T-helper 17 cell (primary cell): ENCODE measurements around the gene HTATSF1. TPM values are rescaled to one million over a fixed set of nuclear protein-coding genes. Genes with fewer than 3 reads are reported as not detected.

Source experiments
- ATAC-seq: fragments of 150-1000 bp; cut with Tn5 transposase; 2 replicates; pipeline ENCODE4 v1.10.0; 2021; ENCODE audit warnings: mild to moderate bottlenecking, moderate library complexity
- DNase-seq, 3 donors: peaks; one replicate each; pipeline versions ENCODE4 v3.0.0 to v3.0.0-alpha.2; 2020 to 2021
- H3K9me3 ChIP-seq: one replicate; pipeline ENCODE4 v1.7.0; 2013; ENCODE audit warnings: low read length, mild to moderate bottlenecking; ENCODE audit not compliant: control insufficient read depth, poor library complexity, severe bottlenecking
- H3K27ac Mint-ChIP-seq: one replicate; pipeline ENCODE4 v1.8.0; 2022; ENCODE audit warnings: mild to moderate bottlenecking, moderate library complexity, mixed read lengths
- H3K27me3 Mint-ChIP-seq: one replicate; pipeline ENCODE4 v1.8.0; 2022; ENCODE audit warnings: mixed read lengths
- H3K36me3 Mint-ChIP-seq: one replicate; pipeline ENCODE4 v1.8.0; 2022; ENCODE audit warnings: low read depth, mixed read lengths
- H3K4me1 Mint-ChIP-seq: one replicate; pipeline ENCODE4 v1.8.0; 2022; ENCODE audit warnings: mild to moderate bottlenecking, mixed read lengths
- H3K4me3 Mint-ChIP-seq: one replicate; pipeline ENCODE4 v1.8.0; 2022; ENCODE audit warnings: mild to moderate bottlenecking, moderate library complexity, mixed read lengths
- total RNA-seq, 4 donors: library from RNA in 2 of 4; stranded (reverse) in 2 of 4; gene quantifications; one replicate each; pipeline ENCODE4 v1.2.3 and lab custom pipeline; 2022 to 2026

Gene HTATSF1
- total RNA-seq, 2 donors from 2014 or later: 35.9 to 36.5 TPM

DNA sequence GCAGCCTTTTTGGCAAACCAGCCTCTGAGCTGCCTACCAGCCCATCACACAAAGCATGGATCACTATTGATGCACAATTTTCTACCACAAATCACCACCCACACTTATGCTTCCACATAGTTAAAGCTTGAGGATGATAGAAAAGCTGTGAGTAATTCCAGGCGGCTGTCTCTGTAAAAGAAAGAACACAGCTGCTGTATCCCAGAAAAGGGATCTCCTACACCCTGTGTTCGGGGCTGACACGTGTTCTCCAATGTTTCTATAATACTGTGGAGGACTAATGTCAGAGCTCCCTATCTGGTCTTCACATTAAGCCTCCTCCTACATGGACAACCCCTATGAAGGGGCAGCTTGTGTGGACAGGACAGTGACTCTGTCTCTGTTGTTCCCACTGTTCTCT, 22.2 kb upstream of the HTATSF1 start:
- Mint-ChIP-seq H3K27ac (no peak overlapping the region), H3K4me3 (no peak overlapping the region), H3K4me1 (no peaks in the 10 kb centered on the region), H3K27me3 (no peaks in the 10 kb centered on the region), H3K36me3 (no peaks in the 10 kb centered on the region)
- DNase-seq: no peak
- no peaks in the 10 kb centered on the region for H3K9me3 ChIP-seq
- no peak for ATAC-seq

DNA sequence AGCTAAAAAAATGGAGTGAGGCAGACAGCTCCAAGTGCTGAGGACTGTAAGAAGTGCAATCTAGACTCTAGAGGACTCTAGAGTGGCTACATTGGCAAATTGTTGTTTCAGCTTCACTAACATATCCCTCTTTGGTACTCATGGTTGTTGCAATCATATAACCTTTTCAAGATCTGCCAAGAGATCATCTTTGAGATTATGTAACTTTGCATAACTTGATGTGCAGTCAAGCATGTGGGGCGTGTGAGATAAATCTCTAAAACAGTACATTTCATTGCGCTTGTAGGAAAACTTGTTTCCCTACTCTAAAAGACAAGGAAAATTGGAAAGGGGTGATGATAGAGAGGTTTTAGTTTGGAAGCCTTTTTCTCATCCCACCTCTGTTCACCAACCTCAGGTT, 20.9 kb upstream of the HTATSF1 start:
- H3K36me3 Mint-ChIP-seq: no peaks in the 10 kb centered on the region
- H3K27ac Mint-ChIP-seq: no peak overlapping the region
- no peaks in the 10 kb centered on the region for H3K27me3 Mint-ChIP-seq
- no peaks in the 10 kb centered on the region for H3K4me1 Mint-ChIP-seq
- DNase-seq (no peak), ATAC-seq (no peak)
- no peaks in the 10 kb centered on the region for H3K9me3 ChIP-seq
- no peak overlapping the region for H3K4me3 Mint-ChIP-seq

DNA sequence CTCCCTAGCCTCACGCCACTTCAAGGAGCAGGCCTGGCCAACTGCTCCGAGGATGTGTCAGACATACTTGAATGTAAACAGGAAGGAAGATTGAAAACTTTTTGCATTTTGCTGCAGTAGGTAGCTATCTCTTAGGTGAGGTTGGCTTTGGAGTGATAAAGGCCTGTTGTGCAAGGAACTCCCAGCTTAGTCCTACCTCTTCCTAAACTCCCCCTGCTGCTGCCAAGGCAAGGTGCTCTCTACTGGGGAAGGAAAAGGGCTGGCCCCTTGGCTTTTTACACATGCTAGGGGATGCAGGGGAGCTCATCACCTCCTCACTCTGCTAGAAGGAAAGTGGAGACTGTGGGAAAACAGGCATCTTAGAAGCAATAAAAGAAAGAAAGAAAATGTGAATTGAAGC, 20.4 kb upstream of the HTATSF1 start:
- DNase-seq (no peak), ATAC-seq (no peak)
- no peaks in the 10 kb centered on the region for H3K9me3 ChIP-seq
- no peak overlapping the region for H3K4me3 Mint-ChIP-seq
- no peaks in the 10 kb centered on the region for H3K36me3 Mint-ChIP-seq
- no peak overlapping the region for H3K27ac Mint-ChIP-seq
- no peaks in the 10 kb centered on the region for H3K4me1 Mint-ChIP-seq
- no peaks in the 10 kb centered on the region for H3K27me3 Mint-ChIP-seq

DNA sequence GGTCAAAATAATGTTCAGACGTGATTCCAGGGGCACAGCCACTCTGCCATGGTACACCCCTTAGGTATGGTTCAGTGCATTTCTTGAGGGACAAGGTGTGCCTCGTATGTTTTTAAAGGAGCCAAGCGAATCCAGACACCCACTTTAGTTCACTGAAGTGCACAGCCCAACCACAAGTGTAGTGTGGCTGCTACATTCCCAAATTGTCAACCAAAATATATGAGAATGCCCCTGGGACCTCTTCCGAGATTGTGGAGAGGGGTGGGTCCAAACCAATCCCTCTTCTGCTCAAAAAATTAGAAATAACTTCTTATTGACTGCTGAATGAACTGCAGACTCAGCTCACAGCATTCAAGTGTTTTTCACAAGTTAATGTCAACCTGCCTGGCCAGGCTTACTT, 17.0 kb upstream of the HTATSF1 start:
- H3K9me3 ChIP-seq: no peaks in the 10 kb centered on the region
- no peak for ATAC-seq
- no peak overlapping the region for H3K27ac Mint-ChIP-seq
- no peak for DNase-seq
- no peaks in the 10 kb centered on the region for H3K36me3 Mint-ChIP-seq
- H3K27me3 Mint-ChIP-seq: no peaks in the 10 kb centered on the region
- H3K4me1 Mint-ChIP-seq: no peaks in the 10 kb centered on the region
- H3K4me3 Mint-ChIP-seq: no peak overlapping the region

DNA sequence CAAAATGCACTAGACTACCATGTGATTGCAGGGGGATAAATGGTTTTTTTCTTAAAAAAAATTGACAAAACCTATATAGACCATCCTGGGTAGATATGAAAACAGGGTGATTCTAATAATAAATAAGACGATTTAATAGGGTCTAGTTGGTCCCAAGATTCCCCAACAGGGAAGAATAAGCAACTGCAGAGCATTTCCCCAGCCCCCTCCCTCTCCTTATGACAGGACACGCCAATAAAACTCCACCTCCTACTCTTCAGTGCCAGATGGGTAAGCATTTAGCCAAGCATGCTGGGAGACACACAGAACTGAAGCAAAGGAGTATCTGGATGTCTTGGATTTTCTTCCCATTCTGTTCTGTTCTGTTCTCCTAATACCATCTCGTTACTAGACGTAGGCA, 9.7 kb upstream of the HTATSF1 start, which contains the start of gene BRS3:
BRS3 (plus strand) TSS at position 301 of the 400 bp plus-strand sequence. CDS start 168 bp downstream, outside the sequence.
- H3K9me3 ChIP-seq: no peaks in the 10 kb centered on the region
- Mint-ChIP-seq H3K4me3 (no peak within 1 kb of the TSS), H3K27ac (no peak within 1 kb of the TSS), H3K27me3 (peaks cover 31% of the 10 kb centered on the region), H3K36me3 (no peaks in the 10 kb centered on the region), H3K4me1 (no peaks in the 10 kb centered on the region)
- ATAC-seq: no peak
- DNase-seq: no peak

DNA sequence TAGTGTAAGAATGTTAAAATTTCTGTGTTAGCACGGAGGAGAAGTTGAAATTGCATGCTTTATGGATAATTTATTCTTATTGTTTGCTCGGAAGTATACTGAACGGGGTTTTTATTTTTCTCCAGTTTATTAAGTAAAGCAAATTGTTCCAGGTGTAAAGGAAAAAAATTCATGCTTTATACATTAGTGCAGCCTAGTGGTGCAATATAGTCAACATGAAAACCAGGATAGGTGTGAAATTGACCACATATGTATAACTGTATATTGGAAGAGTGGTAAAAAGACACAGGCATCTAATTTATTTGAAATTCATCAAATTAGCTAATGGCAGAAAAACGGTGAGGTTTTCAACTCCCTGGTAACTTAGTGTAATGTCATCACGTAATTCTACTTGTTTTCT, 8.7 kb upstream of the HTATSF1 start:
- ATAC-seq (no peak), DNase-seq (no peak)
- Mint-ChIP-seq H3K4me3 (no peak overlapping the region), H3K36me3 (no peaks in the 10 kb centered on the region), H3K27me3 (peaks cover 31% of the 10 kb centered on the region), H3K27ac (no peak overlapping the region), H3K4me1 (no peaks in the 10 kb centered on the region)
- H3K9me3 ChIP-seq: no peaks in the 10 kb centered on the region

DNA sequence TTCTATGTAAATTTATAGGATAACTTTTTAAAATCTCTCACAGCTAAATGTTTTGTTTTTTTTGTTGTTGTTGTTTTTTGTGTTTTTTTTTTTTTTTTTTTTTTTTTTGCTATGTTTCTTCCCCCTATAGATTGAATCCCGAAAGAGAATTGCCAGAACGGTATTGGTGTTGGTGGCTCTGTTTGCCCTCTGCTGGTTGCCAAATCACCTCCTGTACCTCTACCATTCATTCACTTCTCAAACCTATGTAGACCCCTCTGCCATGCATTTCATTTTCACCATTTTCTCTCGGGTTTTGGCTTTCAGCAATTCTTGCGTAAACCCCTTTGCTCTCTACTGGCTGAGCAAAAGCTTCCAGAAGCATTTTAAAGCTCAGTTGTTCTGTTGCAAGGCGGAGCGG, 5.6 kb upstream of the HTATSF1 start:
- Mint-ChIP-seq H3K36me3 (no peaks in the 10 kb centered on the region), H3K27me3 (peaks cover 26% of the 10 kb centered on the region), H3K27ac (no peak overlapping the region), H3K4me1 (no peaks in the 10 kb centered on the region), H3K4me3 (no peak overlapping the region)
- no peaks in the 10 kb centered on the region for H3K9me3 ChIP-seq
- no peak for DNase-seq
- ATAC-seq: no peak

DNA sequence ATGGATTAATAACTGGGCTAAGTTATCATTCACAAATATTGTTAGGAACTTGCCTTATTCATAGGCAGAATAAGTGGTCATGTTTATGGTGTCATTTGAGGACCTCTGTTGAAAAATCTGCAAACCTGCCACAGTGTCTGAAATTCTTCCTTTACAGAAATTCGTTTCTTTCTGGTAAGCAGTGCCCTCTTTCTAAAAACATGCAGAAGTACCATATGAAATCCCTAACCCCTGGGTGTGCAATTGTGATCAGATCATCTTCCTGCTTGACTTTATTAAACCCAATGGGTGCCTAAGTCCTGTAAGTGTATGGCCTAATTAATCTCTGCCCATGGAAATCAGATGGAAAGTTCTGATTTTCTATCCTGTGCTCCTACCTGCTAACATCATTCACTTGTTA, 4.4 kb upstream of the HTATSF1 start:
- no peak for DNase-seq
- no peaks in the 10 kb centered on the region for H3K4me1 Mint-ChIP-seq
- no peaks in the 10 kb centered on the region for H3K36me3 Mint-ChIP-seq
- H3K27ac Mint-ChIP-seq: no peak overlapping the region
- no peaks in the 10 kb centered on the region for H3K9me3 ChIP-seq
- H3K27me3 Mint-ChIP-seq: peaks cover 22% of the 10 kb centered on the region
- no peak overlapping the region for H3K4me3 Mint-ChIP-seq
- no peak for ATAC-seq

DNA sequence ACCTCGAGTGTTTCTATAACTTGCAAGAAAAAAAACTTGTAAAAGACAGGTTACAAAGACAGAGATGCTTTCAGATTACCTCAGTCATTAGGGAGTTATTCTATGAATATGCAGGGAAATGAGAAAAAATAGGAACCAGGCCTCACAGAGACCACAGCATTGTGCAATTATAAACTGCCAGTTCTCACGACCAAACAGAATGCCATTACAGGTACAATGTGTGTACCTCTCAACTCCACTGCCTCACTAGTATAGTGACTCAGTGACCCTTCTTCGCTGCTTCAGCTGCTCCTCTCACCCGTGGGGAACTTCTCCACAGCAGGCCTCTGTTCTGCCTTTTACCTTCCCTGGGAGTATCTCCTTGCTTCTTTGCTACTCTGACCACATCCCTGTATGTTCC, 2.3 kb upstream of the HTATSF1 start:
- peaks cover 9% of the 10 kb centered on the region for H3K4me1 Mint-ChIP-seq
- H3K27me3 Mint-ChIP-seq: peaks cover 9% of the 10 kb centered on the region
- H3K9me3 ChIP-seq: no peaks in the 10 kb centered on the region
- no peaks in the 10 kb centered on the region for H3K36me3 Mint-ChIP-seq
- no peak overlapping the region for H3K4me3 Mint-ChIP-seq
- no peak overlapping the region for H3K27ac Mint-ChIP-seq
- no peak for DNase-seq
- ATAC-seq: no peak

DNA sequence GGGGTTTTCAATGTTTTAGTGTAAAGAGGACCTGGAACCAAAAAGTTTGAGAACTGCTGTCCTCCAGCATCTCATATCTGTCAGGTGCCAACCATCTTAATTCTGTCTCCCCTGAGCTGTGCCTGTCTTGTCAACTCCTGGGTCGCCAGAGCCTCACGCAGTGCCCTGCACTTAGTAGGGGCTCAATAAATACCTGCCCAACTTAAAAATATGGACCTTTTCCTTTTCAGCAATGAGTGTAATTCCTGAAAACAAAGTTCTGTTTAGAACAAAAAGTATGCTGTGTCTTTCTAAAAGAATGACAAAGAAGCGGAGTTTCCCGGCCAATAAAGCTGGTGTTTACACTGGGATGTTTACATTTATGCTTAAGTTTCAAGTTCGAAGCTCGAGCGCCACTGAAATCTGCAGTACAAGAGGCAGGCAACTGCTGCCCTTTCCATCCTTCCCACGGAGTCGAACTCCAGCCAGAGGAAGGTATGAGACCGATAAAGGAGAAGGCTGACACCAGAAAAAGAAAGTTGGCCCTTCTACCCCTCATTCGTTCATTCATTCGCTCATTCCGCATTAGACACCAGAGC, 1.1 kb upstream of the HTATSF1 start:
- peak overlapping the region; percentile 92 for H3K27ac Mint-ChIP-seq
- H3K4me1 Mint-ChIP-seq: peaks cover 9% of the 10 kb centered on the region
- DNase-seq (no peak), ATAC-seq (peak; percentile 3)
- H3K9me3 ChIP-seq: no peaks in the 10 kb centered on the region
- peak overlapping the region; percentile 90 for H3K4me3 Mint-ChIP-seq
- H3K36me3 Mint-ChIP-seq: no peaks in the 10 kb centered on the region
- H3K27me3 Mint-ChIP-seq: no peaks in the 10 kb centered on the region

DNA sequence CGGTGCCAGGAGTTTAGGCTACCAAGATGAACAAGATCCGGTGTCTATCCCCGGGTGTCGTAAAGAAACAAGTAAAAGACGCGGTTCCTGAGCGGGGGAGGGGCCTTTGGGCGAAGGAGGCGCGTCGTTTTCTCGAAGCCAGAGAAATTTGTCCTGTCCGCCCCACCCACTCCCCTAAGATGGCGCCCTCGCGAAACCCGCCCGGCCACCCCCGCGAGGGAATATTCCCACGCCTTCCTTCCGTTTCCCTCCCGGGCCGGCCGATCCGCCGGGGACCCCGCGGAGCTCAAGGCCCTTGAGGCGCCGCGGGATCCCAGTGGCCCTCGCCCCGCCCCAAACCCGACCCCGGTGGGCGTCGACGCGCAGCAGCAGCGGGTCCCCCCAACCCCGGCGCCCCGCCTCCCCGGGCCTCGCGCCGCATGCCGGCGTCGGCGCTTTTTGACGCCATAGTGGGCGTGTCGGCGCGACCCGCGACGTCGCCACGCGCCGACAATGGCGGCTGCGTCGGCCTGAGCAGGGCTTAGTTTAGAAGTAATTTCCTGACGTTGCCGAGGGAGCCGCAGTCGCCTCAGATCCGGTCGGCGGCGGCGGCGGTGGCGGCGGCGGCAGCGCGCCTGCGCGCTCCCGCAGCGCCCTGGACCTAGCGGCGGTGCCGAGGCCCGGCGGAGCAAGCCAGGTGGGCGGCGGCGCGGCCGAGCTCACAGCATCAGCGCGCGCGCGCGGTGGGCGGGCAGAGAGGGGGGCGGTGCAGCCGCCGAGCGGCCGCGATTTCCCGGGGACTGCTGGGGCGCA, 432 bp upstream of the HTATSF1 start:
- Mint-ChIP-seq H3K36me3 (no peaks in the 10 kb centered on the region), H3K27ac (peak overlapping the region; percentile 92), H3K4me3 (peak overlapping the region; percentile 90), H3K27me3 (no peaks in the 10 kb centered on the region), H3K4me1 (peaks cover 9% of the 10 kb centered on the region)
- no peaks in the 10 kb centered on the region for H3K9me3 ChIP-seq
- DNase-seq (peak; percentile 68 to 79 (median 78)), ATAC-seq (peak; percentile 79)

DNA sequence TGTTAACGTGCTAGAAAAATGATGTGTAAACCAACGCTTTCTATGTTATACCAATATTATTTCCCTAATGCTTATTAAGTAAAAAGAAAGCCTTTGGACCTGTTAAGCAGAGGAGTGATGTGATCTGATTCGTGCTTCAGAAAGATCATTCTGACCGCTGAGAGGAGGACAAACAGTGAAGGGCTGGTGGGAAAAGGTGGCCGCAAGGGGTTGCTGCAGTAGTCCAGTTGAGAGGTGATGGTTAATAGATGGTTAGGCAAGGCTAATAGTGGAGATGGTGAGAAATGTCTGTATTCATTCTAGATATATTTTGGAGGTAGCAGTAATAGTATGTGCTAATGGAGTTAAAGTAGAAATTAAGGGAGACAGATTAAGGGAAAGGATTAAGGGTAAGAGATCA, 21.7 kb downstream of the HTATSF1 start:
- H3K36me3 Mint-ChIP-seq: no peaks in the 10 kb centered on the region
- no peaks in the 10 kb centered on the region for H3K9me3 ChIP-seq
- H3K4me1 Mint-ChIP-seq: peaks cover 4% of the 10 kb centered on the region
- no peak overlapping the region for H3K27ac Mint-ChIP-seq
- no peak for DNase-seq
- no peaks in the 10 kb centered on the region for H3K27me3 Mint-ChIP-seq
- no peak overlapping the region for H3K4me3 Mint-ChIP-seq
- no peak for ATAC-seq

DNA sequence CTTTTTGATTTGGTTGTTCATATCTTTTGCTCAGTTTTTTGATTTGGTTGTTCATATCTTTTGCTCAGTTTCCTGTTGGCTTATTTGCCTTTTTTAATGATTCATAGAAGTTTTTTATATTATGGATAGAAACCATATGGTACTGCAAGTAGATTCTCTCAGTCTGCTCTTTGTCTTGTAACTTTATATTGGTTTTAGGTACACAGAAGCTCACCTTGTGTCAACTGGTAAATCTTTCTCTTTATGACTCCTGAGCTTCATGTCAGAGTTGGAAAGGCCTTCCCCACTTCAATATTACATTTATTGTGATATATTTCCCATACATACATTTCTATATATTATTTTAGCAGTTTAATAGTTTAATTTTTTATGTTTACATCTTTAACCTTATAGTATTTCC, 26.4 kb downstream of the HTATSF1 start:
- H3K9me3 ChIP-seq: no peaks in the 10 kb centered on the region
- ATAC-seq (no peak), DNase-seq (no peak)
- Mint-ChIP-seq H3K27ac (no peak overlapping the region), H3K27me3 (no peaks in the 10 kb centered on the region), H3K4me1 (peaks cover 4% of the 10 kb centered on the region), H3K4me3 (no peak overlapping the region), H3K36me3 (no peaks in the 10 kb centered on the region)
